ENCODE data around the gene AFF4.

Gene AFF4

DNA sequence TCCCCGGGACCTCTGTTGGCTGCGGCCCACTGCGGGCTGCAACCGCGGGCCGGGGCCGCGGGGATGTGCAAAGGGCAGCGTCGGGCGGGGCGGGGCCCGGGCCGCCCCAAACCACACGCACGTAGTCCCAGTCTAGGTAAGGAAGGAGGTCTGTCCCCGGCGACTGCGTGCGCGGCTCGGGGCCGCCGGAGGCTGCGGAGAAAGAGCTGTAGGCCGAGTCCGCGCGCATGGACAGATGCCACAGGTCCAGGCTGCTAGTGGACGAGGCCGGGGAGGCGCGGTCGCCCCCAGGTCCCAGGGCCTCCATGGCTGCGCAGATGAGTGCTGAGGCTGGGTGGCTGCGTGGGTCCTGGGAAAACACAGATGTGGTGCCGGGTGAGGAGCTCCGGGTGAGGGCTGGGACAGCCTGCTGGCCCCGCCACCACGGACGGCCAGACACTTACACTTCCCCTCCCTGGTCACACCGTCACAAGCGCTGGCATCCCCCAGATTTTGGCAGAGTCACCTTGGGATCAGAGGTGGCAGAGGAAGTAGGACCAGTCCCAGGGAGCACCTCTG is 137.5 kb downstream of the AFF4 start:
- DNase-seq = no peak
